Fibroblast of lung (primary cell): ENCODE results near the gene GDPD4.

Experiments used
- EZH2 ChIP-seq: IDR thresholded peaks from 2 replicates; pipeline ENCODE4 v1.5.1; 2012; ENCODE audit warnings: low read length, control low read depth, mild to moderate bottlenecking; ENCODE audit errors: missing control alignments
- TF ChIP-seq, protein P1 (sequence below), 2 donors: IDR thresholded peaks in 1 of 2; conservative IDR thresholded peaks in 1 of 2; 1 replicate in 1 of 2; 2 replicates in 1 of 2; pipeline ENCODE4 v1.5.1; 2011 to 2012; ENCODE audit warnings: low read length in 2 of 2, control low read depth in 1 of 2, inconsistent platforms in 1 of 2, low read depth in 1 of 2, mild to moderate bottlenecking in 1 of 2

DNA sequence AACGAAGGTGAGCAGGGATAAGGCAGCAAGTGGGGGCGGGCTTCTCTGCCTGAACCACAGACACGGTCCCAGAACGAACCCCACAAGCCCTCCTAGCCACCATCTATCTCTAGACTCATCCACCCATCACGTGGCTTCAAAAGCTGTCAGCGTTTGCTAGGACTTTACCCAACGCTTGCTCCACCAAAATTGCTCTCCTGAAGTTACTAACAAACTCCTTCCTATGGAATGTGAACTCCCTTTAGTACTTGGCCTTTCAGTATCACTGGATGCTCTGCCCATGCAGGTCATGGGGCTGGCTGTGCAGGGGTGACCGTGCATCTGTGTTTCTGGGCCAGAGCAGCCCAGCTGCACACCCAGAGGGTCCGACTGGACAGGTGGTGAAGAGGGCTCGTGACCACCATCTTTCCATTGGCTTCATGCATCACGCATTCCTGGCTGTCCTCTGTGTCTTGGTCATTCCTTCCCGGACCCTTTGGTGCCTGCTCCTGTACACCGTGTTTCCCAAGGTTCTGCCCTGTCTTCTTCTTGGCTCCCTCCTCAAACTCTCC is 88.4 kb downstream of the GDPD4 start:
- TF ChIP-seq, protein P1, sequence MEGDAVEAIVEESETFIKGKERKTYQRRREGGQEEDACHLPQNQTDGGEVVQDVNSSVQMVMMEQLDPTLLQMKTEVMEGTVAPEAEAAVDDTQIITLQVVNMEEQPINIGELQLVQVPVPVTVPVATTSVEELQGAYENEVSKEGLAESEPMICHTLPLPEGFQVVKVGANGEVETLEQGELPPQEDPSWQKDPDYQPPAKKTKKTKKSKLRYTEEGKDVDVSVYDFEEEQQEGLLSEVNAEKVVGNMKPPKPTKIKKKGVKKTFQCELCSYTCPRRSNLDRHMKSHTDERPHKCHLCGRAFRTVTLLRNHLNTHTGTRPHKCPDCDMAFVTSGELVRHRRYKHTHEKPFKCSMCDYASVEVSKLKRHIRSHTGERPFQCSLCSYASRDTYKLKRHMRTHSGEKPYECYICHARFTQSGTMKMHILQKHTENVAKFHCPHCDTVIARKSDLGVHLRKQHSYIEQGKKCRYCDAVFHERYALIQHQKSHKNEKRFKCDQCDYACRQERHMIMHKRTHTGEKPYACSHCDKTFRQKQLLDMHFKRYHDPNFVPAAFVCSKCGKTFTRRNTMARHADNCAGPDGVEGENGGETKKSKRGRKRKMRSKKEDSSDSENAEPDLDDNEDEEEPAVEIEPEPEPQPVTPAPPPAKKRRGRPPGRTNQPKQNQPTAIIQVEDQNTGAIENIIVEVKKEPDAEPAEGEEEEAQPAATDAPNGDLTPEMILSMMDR (conservative IDR thresholded peaks at IDR 0.05 in 1 of 2, IDR thresholded peaks at IDR 0.05 in 1 of 2; ENCODE audit: low read depth in 1 of 2, low read length in 2 of 2): no peak
- TF ChIP-seq EZH2: no peak
